ENCODE results near the gene EPM2A.

Gene EPM2A

DNA sequence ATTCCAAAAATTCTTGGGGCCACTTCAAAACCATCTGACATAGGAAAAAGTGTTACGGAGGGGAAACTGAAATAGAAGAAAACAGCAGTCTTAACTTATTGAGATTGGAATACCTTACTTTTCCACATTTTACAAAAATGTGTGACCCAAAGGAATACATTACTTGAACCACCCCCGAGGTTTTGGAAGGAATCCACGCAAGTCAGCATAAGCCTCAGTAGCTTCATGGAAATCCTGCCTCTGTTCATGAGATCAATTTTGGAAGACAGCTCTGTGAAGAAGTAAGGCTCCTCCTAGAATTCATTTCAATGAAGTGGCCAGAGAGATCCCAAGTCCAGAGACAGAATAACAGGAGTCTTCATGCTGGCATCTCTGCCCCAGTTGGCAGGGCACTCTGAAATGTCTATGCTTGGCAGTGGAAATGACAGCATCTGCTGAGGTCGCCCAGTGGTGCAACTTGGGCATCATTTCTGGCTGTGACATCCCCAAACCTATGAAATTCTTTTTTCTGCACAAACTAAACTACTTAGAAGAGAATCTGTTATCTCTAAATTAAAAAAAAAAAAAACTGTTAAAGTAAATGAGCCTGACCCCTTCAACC is 132.5 kb downstream of the EPM2A start:
- DNase-seq (ENCODE audit: low spot score), result no peak

DNA sequence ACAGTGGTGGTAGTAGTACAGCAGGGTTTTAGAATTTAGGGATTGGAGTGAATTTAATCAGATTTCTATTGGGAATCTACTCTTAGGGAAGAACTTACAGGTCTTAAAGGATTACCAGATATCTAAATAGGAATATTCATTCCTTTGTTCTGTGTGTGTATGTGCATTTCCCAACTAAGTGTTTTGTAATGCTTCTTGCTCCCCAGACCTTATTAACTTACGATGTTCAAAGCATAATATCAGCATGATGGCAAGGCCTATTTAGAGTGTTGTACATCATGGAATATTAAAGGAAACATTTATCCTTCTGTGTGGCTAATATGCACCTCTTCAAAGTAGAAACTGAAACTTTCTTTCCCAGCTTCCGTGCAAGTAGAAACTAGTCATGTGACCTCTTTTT is 133.9 kb downstream of the EPM2A start:
- DNase-seq (ENCODE audit: low spot score), result no peak

DNA sequence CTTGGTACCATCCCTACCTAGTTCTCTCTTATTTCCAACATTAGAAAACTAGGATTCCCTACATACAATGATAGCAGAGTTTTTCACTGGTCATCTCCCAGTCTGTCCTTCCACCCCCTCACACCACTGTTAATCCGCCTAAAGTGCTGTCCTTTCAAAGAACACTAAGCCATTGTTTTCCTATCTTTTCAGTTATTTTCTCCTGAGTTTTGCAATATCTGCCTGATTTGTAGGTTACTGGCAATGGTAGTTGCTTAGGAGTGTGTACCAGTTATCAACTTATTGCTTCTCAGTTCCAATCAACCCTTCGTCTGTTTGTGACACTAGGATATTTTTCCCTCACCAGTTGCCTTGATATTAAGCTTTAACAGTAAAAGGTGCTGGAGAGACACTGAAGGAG is 135.0 kb downstream of the EPM2A start:
- no peak for DNase-seq (ENCODE audit: low spot score)

DNA sequence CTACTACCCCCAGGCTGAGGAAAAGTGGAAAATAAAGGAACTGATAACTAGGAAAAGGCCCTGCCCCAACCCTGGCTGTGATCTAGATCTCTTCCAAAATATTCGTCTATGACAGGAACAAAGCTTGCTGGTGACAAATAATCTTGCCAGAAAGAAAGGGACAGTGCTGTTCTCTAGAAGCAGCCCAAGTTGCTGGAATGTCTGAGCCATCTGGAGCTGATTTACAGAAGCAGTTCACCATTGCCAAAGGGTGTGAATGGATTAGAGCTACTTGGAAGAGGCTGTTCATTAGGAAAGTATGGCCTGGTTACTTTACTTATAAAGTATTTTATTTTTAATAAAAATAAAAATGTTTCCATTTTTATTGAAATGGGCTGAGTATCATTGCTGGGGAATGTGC is 146.3 kb downstream of the EPM2A start:
- DNase-seq (ENCODE audit: low spot score), result no peak

DNA sequence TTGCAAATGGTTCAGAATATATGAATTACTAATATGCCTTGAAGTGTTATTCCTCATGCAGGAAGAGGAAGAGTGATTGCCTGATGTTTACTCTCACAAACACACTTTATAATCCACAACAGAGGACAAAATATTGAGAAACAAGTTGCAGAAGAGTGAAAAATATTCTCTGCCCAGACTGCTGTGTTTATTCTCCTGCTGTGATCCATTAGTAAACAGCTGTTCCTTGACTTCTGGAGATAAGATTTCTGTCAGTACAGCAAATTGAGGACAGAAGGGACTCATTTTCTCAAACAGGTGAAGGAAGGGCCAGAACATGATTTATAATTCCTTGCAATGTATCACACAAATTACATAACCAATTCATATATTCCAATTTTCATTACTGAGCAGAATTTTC is 148.0 kb downstream of the EPM2A start:
- no peak for DNase-seq (ENCODE audit: low spot score)

DNA sequence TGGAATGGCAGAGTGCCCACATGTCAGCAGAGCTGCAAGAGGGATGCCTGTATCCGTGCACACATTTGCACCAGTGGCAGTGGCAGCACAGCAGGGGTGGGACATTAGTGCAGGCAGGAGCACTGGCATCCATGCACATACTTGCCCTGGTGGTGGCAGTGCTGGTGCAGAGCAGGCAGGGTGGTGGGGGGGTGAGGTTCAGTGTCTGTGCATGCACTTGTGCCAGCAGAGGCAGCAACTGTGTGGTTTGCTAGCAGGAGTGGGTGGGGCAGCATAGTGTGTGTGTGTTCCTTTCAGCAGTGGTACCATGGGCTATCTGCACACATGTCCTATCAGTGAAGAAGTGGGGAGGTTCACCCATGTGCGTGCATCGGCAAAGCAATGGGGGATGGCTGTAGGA is 151.6 kb downstream of the EPM2A start:
- DNase-seq (ENCODE audit: low spot score), result no peak
